Upper lobe of left lung (tissue), 6 donors: ENCODE data around the gene HAUS1. TPM values are rescaled to one million over a fixed set of nuclear protein-coding genes. Genes with fewer than 3 reads are reported as not detected.
"Not testable (repeated sequence)": the region's sequence is repeated elsewhere in the genome, so short reads cannot be mapped to it uniquely, and the experiment has no call there.

Experiments
- ATAC-seq, 2 donors: fragments of 200-7000 bp; cut with Tn5 transposase; one replicate each; pipeline ENCODE4 v1.9.1; 2022; ENCODE audit warnings: mild to moderate bottlenecking in 2 of 2, moderate library complexity in 2 of 2; ENCODE audit not compliant: low FRiP score in 2 of 2
- DNase-seq, 2 donors: peaks; one replicate each; pipeline ENCODE4 v3.0.0-alpha.2; 2019 to 2020
- H3K27ac ChIP-seq, 4 donors: fragments of 200-600 bp; sonication (generic); one replicate each; pipeline ENCODE4 v1.5.1; 2016 to 2019
- H3K27me3 ChIP-seq, 4 donors: fragments of 200-600 bp; sonication (generic); one replicate each; pipeline ENCODE4 v1.5.1; 2017 to 2019
- H3K36me3 ChIP-seq, 4 donors: fragments of 200-600 bp; sonication (generic); one replicate each; pipeline ENCODE4 v1.5.1; 2016 to 2019
- H3K4me1 ChIP-seq, 4 donors: fragments of 200-600 bp; sonication (generic); one replicate each; pipeline ENCODE4 v1.5.1; 2018 to 2019
- H3K4me3 ChIP-seq, 4 donors: fragments of 200-600 bp; sonication (generic); one replicate each; pipeline ENCODE4 v1.5.1; 2017 to 2019; ENCODE audit warnings: mild to moderate bottlenecking in 2 of 4, moderate library complexity in 1 of 4
- H3K9me3 ChIP-seq, 4 donors: fragments of 200-600 bp; sonication (generic); one replicate each; pipeline ENCODE4 v1.5.1; 2018 to 2019
- EP300 ChIP-seq, 4 donors: sonication (generic); formaldehyde crosslinking; IDR thresholded peaks; one replicate each; pipeline ENCODE4 v1.5.1; 2017; ENCODE audit warnings: antibody characterized with exemption in 4 of 4, control low read depth in 2 of 4
- POLR2A ChIP-seq, 4 donors: fragments of 450-650 bp; IDR thresholded peaks; one replicate each; pipeline ENCODE4 v1.5.1; 2016 to 2017; ENCODE audit warnings: antibody characterized with exemption in 4 of 4, mild to moderate bottlenecking in 2 of 4
- POLR2AphosphoS5 ChIP-seq, 2 donors: sonication (generic); formaldehyde crosslinking; IDR thresholded peaks; one replicate each; pipeline ENCODE4 v1.5.1; 2017; ENCODE audit warnings: antibody characterized with exemption in 2 of 2
- WGBS, 2 donors: methylation state at CpG; one replicate each; pipeline ENCODE4 v1.1.5; 2017 to 2018; 5-methylcytosine and 5-hydroxymethylcytosine counted together
- total RNA-seq, 6 donors: library from RNA; depleted of rRNA in 4 of 6; stranded (reverse); fragments of >200 nt in 4 of 6; gene quantifications; one replicate each; pipeline versions ENCODE4 v1.1.0 to v1.2.1, GENCODE V29; 2016 to 2021
- TF ChIP-seq, protein P1 (sequence below), 6 experiments: fragments of 450-650 bp in 4 of 6; fragments of 200-600 bp in 2 of 6; sonication (generic) in 2 of 6; IDR thresholded peaks; one replicate each; pipeline ENCODE4 v1.5.1; 2016 to 2019; ENCODE audit warnings: antibody characterized with exemption in 6 of 6
- donor health status: DM: no; HTN: no; CAD: no; lungs with moderate emphysema.
- donor health status: DM: no; HTN: yes; CAD: no; lungs with severe emphysema.

Gene HAUS1
- total RNA-seq, 6 donors from 2014 or later: 16.0 to 41.9 (median 27.5) TPM

DNA sequence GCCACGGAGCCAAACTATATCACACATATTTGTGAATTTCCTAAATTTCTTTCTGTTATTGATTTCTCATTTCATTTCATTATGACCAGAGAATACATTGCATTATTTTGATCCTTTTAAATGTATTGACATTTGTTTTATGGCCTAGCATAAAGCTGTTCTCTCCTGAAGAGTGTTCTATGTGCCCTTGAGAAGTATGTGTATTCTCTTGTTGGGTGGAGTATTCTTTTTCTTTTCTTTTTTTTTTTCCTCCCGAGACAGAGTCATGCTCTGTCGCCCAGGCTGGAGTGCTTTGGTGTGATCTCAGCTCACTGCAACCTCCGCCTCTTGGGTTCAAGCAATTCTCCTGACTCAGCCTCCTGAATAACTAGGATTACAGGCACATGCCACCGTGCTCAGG lies 5.2 kb downstream of the HAUS1 start:
- peaks cover 0 to 11% (median 10%) of the 10 kb centered on the region in 4 donors for H3K4me1 ChIP-seq
- WGBS, 2 donors: 92 to 94% methylated on average over 5 of the region's 5 CpGs
- no peak for DNase-seq
- no peaks in the 10 kb centered on the region for H3K9me3 ChIP-seq
- no peak for ATAC-seq
- no peaks in the 10 kb centered on the region for H3K27me3 ChIP-seq
- H3K36me3 ChIP-seq: peaks cover 0 to 24% (median 2%) of the 10 kb centered on the region in 4 donors
- H3K27ac ChIP-seq: no peak overlapping the region
- no peak overlapping the region for H3K4me3 ChIP-seq
- TF ChIP-seq POLR2A (IDR thresholded peaks at IDR 0.05): no peak
- TF ChIP-seq, protein P1, sequence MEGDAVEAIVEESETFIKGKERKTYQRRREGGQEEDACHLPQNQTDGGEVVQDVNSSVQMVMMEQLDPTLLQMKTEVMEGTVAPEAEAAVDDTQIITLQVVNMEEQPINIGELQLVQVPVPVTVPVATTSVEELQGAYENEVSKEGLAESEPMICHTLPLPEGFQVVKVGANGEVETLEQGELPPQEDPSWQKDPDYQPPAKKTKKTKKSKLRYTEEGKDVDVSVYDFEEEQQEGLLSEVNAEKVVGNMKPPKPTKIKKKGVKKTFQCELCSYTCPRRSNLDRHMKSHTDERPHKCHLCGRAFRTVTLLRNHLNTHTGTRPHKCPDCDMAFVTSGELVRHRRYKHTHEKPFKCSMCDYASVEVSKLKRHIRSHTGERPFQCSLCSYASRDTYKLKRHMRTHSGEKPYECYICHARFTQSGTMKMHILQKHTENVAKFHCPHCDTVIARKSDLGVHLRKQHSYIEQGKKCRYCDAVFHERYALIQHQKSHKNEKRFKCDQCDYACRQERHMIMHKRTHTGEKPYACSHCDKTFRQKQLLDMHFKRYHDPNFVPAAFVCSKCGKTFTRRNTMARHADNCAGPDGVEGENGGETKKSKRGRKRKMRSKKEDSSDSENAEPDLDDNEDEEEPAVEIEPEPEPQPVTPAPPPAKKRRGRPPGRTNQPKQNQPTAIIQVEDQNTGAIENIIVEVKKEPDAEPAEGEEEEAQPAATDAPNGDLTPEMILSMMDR (IDR thresholded peaks at IDR 0.05): no peak
- no peak for TF ChIP-seq POLR2AphosphoS5 (IDR thresholded peaks at IDR 0.05)
- no peak for TF ChIP-seq EP300 (IDR thresholded peaks at IDR 0.05)

DNA sequence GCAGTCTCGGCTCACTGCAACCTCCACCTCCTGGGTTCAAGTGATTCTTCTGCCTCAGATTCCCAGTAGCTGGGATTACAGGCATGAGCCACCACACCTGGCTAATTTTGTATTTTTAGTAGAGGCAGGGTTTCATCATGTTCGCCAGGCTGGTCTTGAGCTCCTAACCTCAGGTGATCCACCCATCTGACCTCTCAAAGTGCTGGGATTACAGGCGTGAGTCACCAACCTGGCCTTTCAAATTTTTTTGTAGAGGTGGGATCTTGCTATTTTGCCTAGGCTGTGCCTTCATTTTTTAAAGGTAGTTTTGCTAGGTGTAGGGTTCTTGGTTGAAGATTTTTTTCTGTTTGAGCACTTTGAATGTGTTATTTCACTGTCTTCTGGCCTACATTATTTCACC lies 6.2 kb downstream of the HAUS1 start:
- no peak for TF ChIP-seq EP300 (IDR thresholded peaks at IDR 0.05)
- no peak for TF ChIP-seq POLR2AphosphoS5 (IDR thresholded peaks at IDR 0.05)
- TF ChIP-seq, protein P1 (IDR thresholded peaks at IDR 0.05): no peak
- no peak for TF ChIP-seq POLR2A (IDR thresholded peaks at IDR 0.05)
- no peaks in the 10 kb centered on the region for H3K9me3 ChIP-seq
- 94 to 97% methylated on average over 3 of the region's 3 CpGs for WGBS, 2 donors
- H3K27ac ChIP-seq: no peak overlapping the region
- no peaks in the 10 kb centered on the region for H3K27me3 ChIP-seq
- peaks cover 0 to 4% (median 3%) of the 10 kb centered on the region in 4 donors for H3K4me1 ChIP-seq
- no peak overlapping the region for H3K4me3 ChIP-seq
- ATAC-seq (no peak), DNase-seq (no peak)
- H3K36me3 ChIP-seq: peaks cover 0 to 33% (median 8%) of the 10 kb centered on the region in 4 donors

DNA sequence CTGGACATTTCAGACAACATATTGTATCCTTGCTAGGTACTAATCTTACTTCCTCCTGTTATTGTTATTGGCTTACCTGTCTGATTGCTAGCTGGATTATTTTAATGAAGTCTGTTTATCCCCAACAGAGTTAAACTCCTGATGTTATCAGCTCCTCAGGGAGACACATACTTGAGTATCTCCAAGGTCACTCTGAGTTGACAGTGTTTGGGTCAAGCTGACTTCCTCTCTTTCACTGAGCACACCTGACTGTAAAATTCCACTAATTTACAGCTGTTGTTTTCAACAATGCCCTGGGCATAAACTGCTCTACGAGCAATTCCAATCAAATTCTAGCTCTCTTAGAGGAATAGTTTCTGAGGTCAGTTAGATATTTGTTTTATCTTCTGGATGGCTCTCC lies 9.6 kb downstream of the HAUS1 start:
- H3K36me3 ChIP-seq: peaks cover 0 to 32% (median 10%) of the 10 kb centered on the region in 4 donors
- no peak overlapping the region for H3K4me3 ChIP-seq
- TF ChIP-seq EP300 (IDR thresholded peaks at IDR 0.05) (no peak), POLR2A (IDR thresholded peaks at IDR 0.05) (no peak), POLR2AphosphoS5 (IDR thresholded peaks at IDR 0.05) (no peak)
- TF ChIP-seq, protein P1 (IDR thresholded peaks at IDR 0.05): no peak
- no peaks in the 10 kb centered on the region for H3K27me3 ChIP-seq
- no peak for ATAC-seq
- WGBS, 2 donors: 95 to 100% methylated on average over 1 of the region's 1 CpG
- no peaks in the 10 kb centered on the region for H3K4me1 ChIP-seq
- DNase-seq: no peak
- no peaks in the 10 kb centered on the region for H3K9me3 ChIP-seq
- no peak overlapping the region for H3K27ac ChIP-seq

DNA sequence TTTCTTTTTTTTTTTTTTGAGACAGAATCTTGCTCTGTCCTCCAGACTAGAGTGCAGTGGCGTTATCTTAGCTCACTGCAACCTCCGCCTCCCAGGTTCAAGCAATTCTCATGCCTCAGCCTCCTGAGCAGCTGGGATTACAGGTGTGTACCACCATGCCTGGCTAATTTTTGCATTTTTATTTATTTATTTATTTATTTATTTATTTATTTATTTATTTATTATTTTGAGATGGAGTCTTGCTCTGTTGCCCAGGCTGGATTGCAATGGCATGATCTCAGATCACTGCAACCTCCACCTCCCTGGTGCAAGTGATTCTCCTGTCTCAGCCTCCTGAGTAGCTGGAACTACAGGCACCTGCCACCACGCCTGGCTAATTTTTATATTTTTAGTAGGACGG lies 22.4 kb downstream of the HAUS1 start:
- peak overlapping the region in 1 of 4 donors; percentile 58 for H3K27ac ChIP-seq
- not testable (repeated sequence) for DNase-seq, H3K27me3 ChIP-seq, H3K4me1 ChIP-seq, ATAC-seq, H3K9me3 ChIP-seq, H3K4me3 ChIP-seq
- H3K36me3 ChIP-seq: peaks cover 4 to 87% (median 36%) of the 10 kb centered on the region in 4 donors
- WGBS, 2 donors: 72 to 97% methylated on average over 4 of the region's 4 CpGs

DNA sequence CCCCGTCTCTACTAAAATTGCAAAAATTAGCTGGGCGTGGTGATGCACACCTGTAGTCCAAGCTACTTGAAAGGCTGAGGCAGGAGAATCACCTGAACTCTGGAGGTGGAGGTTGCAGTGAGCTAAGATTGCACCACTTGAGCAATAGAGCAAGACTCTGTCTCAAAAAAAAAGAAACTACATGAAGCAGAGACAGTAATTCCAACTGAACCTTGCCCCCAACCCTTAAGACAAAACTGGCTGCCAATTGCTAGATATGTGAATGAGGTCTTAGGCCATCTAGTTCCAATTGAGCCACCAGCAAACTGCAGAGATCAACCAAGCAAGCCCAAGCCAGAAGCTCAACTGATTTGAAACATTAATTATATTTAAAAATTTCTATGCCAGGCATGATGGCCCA lies 25.9 kb downstream of the HAUS1 start:
- Histone ChIP-seq H3K27me3 (no peaks in the 10 kb centered on the region), H3K9me3 (no peaks in the 10 kb centered on the region), H3K4me3 (no peak overlapping the region), H3K4me1 (peaks cover 0 to 6% (median 3%) of the 10 kb centered on the region in 4 donors), H3K36me3 (peaks cover 4 to 56% (median 21%) of the 10 kb centered on the region in 4 donors), H3K27ac (no peak overlapping the region)
- TF ChIP-seq POLR2A (IDR thresholded peaks at IDR 0.05) (no peak), EP300 (IDR thresholded peaks at IDR 0.05) (no peak), POLR2AphosphoS5 (IDR thresholded peaks at IDR 0.05) (no peak)
- TF ChIP-seq, protein P1 (IDR thresholded peaks at IDR 0.05): no peak
- ATAC-seq: no peak
- no peak for DNase-seq
- 100% methylated on average over 2 of the region's 2 CpGs for WGBS, 2 donors

DNA sequence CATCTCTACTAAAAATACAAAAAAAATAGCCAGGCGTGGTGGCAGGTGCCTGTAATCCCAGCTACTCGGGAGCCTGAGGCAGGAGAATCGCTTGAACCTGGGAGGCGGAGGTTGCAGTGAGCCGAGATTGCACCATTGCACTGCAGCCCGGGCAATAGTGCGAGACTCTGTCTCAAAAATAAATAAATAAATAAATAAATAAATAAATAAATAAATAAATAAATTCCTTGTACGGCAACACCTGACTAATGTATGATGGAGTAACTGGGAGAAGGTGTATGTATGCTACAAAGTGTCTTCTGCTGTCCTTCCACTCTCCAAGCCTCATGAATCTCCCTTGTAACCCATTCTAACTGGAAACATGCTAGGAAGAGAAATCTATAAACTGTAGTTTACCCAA lies 26.4 kb downstream of the HAUS1 start:
- not testable (repeated sequence) for H3K27ac ChIP-seq, H3K4me1 ChIP-seq, H3K4me3 ChIP-seq, DNase-seq, H3K27me3 ChIP-seq, ATAC-seq, H3K9me3 ChIP-seq
- H3K36me3 ChIP-seq: peaks cover 4 to 53% (median 19%) of the 10 kb centered on the region in 4 donors
- 93 to 99% methylated on average over 8 of the region's 8 CpGs for WGBS, 2 donors
